Measurements from ENCODE around the gene IL12RB2. TPM values are rescaled to one million over a fixed set of nuclear protein-coding genes. Genes with fewer than 3 reads are reported as not detected.

Gene IL12RB2
- total RNA-seq, 1 donor from 2014 or later = 0.06 TPM

DNA sequence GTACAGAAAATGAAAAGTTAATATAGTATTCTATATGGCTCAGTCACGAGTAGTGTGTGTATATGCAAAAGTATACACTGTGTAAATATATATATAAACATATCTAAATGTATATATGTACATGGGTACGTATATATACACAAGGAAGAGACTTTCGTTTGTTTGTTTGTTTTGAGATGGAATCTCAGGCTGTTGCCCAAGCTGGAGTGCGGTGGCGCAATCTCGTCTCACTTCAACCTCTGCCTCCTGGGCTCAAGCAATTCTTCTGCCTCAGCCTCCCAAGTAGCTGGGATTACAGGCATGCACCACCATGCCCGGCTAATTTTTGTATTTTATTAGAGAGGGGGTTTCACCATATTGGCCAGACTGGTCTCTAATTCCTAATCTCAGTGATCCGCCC lies 16.4 kb downstream of the IL12RB2 start:
- Histone ChIP-seq H2AFZ (replicated peaks) (no peak overlapping the region), H3F3A (ENCODE audit: low read depth) (no peaks in the 10 kb centered on the region), H4K20me1 (ENCODE audit: low read depth) (no peaks in the 10 kb centered on the region), H3K9ac (no peak overlapping the region), H3K27me3 (no peaks in the 10 kb centered on the region), H3K79me2 (ENCODE audit: low read depth) (no peaks in the 10 kb centered on the region), H3K4me3 (no peak overlapping the region), H3K36me3 (no peaks in the 10 kb centered on the region), H3K4me1 (no peaks in the 10 kb centered on the region), H3K4me2 (no peak overlapping the region), H3K27ac (no peak overlapping the region), H3K9me3 (ENCODE audit: low read depth) (no peaks in the 10 kb centered on the region)
- no peak overlapping the region for H3K27ac Mint-ChIP-seq
- no peak for DNase-seq (ENCODE audit: low spot score)
- no peak overlapping the region for H3K4me3 Mint-ChIP-seq
- no peak for TF ChIP-seq EZH2 (IDR thresholded peaks at IDR 0.05)
- TF ChIP-seq CTCF (IDR thresholded peaks at IDR 0.05) = no peak
- TF ChIP-seq EZH2phosphoT487 (IDR thresholded peaks at IDR 0.05) = no peak
- H3K36me3 Mint-ChIP-seq = no peaks in the 10 kb centered on the region
- H3K27me3 Mint-ChIP-seq (ENCODE audit: insufficient read depth, low read depth) = no peaks in the 10 kb centered on the region
- no peaks in the 10 kb centered on the region for H3K4me1 Mint-ChIP-seq
- H3K9me3 Mint-ChIP-seq = no peaks in the 10 kb centered on the region

GRCh38 chr1:67327864-67328466 lies 20.3 kb downstream of the IL12RB2 start:
- H3K4me1 Mint-ChIP-seq = peaks cover 3% of the 10 kb centered on the region
- Histone ChIP-seq H2AFZ (replicated peaks) (no peak overlapping the region), H3K4me1 (no peaks in the 10 kb centered on the region), H3K4me3 (no peak overlapping the region), H3K36me3 (no peaks in the 10 kb centered on the region), H3K27me3 (no peaks in the 10 kb centered on the region), H3K79me2 (ENCODE audit: low read depth) (no peaks in the 10 kb centered on the region), H3K27ac (no peak overlapping the region), H3K4me2 (no peak overlapping the region), H4K20me1 (ENCODE audit: low read depth) (no peaks in the 10 kb centered on the region), H3F3A (ENCODE audit: low read depth) (no peaks in the 10 kb centered on the region), H3K9me3 (ENCODE audit: low read depth) (no peaks in the 10 kb centered on the region), H3K9ac (no peak overlapping the region)
- no peak overlapping the region for H3K27ac Mint-ChIP-seq
- DNase-seq (ENCODE audit: low spot score) = no peak
- TF ChIP-seq EZH2 (IDR thresholded peaks at IDR 0.05) = no peak
- TF ChIP-seq CTCF (IDR thresholded peaks at IDR 0.05) = no peak
- TF ChIP-seq EZH2phosphoT487 (IDR thresholded peaks at IDR 0.05) = no peak
- no peaks in the 10 kb centered on the region for H3K36me3 Mint-ChIP-seq
- H3K9me3 Mint-ChIP-seq = no peaks in the 10 kb centered on the region
- no peaks in the 10 kb centered on the region for H3K27me3 Mint-ChIP-seq (ENCODE audit: insufficient read depth, low read depth)
- H3K4me3 Mint-ChIP-seq = no peak overlapping the region

- Mint-ChIP-seq H3K9me3 (no peaks in the 10 kb centered on the region), H3K27ac (no peak overlapping the region), H3K4me3 (no peak overlapping the region), H3K36me3 (no peaks in the 10 kb centered on the region), H3K4me1 (peaks cover 3% of the 10 kb centered on the region), H3K27me3 (ENCODE audit: insufficient read depth, low read depth) (peaks cover under 1% of the 10 kb centered on the region)
- Histone ChIP-seq H3K36me3 (no peaks in the 10 kb centered on the region), H3K4me1 (no peaks in the 10 kb centered on the region), H3K9ac (no peak overlapping the region), H3K4me2 (no peak overlapping the region), H3K79me2 (ENCODE audit: low read depth) (no peaks in the 10 kb centered on the region), H3K4me3 (no peak overlapping the region), H4K20me1 (ENCODE audit: low read depth) (no peaks in the 10 kb centered on the region), H2AFZ (replicated peaks) (no peak overlapping the region), H3F3A (ENCODE audit: low read depth) (no peaks in the 10 kb centered on the region), H3K9me3 (ENCODE audit: low read depth) (no peaks in the 10 kb centered on the region), H3K27me3 (no peaks in the 10 kb centered on the region), H3K27ac (no peak overlapping the region)
- DNase-seq (ENCODE audit: low spot score) = no peak
- no peak for TF ChIP-seq EZH2phosphoT487 (IDR thresholded peaks at IDR 0.05)
- no peak for TF ChIP-seq CTCF (IDR thresholded peaks at IDR 0.05)
- TF ChIP-seq EZH2 (IDR thresholded peaks at IDR 0.05) = no peak
Observed at GRCh38 chr1:67332653-67333529, 25.2 kb downstream of the IL12RB2 start.

All from neural progenitor cell (in vitro differentiated cells).